Measurements from ENCODE around the gene SERPINB4. TPM values are rescaled to one million over a fixed set of nuclear protein-coding genes. Genes with fewer than 3 reads are reported as not detected.

The SERPINB4 gene
- total and polyA plus RNA-seq, 2 of the 13 experiments (the other 11 are each of a cell fraction or from before 2014, with no cell fraction given): not detected

DNA sequence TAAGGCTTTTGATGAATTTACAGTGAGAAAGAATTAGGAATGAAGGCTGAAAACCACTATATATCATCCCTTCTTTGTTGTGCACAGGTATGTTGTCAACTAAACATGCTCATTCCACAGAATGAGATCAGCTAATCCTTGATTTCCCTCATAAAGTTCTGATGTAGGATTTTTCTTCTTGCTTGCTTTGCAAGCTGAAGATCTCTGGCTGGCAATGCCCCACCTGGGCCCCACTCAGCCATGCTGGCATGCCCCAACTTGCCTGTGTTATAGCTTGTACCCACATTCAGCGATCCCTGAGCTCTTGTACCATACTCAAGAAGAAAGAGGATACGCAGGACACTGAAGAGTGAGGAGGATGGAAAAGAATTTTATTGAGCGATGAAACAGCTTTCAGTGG is 40.7 kb upstream of the SERPINB4 start:
- no TSS peak for BruUV-seq (replicated peaks)
- H3K9me3 ChIP-seq (ENCODE audit: low read length): no peaks in the 10 kb centered on the region
- POLR2A ChIA-PET: no interaction called here
- no peak overlapping the region for H3K27ac ChIP-seq (ENCODE audit: extremely low read length, insufficient read depth, low read length)
- H3K79me2 ChIP-seq (ENCODE audit: insufficient read depth, low read length): no peaks in the 10 kb centered on the region
- TF ChIP-seq, protein P1, sequence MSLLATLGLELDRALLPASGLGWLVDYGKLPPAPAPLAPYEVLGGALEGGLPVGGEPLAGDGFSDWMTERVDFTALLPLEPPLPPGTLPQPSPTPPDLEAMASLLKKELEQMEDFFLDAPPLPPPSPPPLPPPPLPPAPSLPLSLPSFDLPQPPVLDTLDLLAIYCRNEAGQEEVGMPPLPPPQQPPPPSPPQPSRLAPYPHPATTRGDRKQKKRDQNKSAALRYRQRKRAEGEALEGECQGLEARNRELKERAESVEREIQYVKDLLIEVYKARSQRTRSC (CRISPR knock-in tag; IDR thresholded peaks at IDR 0.05; ENCODE audit: low read depth): no peak
- TF ChIP-seq PRMT3 (CRISPR knock-in tag; IDR thresholded peaks at IDR 0.05; ENCODE audit: borderline replicate concordance, low read depth) (no peak), EHMT2 (IDR thresholded peaks at IDR 0.05; ENCODE audit: borderline replicate concordance, low read depth, low read length) (no peak)
- TF ChIP-seq, protein P2, sequence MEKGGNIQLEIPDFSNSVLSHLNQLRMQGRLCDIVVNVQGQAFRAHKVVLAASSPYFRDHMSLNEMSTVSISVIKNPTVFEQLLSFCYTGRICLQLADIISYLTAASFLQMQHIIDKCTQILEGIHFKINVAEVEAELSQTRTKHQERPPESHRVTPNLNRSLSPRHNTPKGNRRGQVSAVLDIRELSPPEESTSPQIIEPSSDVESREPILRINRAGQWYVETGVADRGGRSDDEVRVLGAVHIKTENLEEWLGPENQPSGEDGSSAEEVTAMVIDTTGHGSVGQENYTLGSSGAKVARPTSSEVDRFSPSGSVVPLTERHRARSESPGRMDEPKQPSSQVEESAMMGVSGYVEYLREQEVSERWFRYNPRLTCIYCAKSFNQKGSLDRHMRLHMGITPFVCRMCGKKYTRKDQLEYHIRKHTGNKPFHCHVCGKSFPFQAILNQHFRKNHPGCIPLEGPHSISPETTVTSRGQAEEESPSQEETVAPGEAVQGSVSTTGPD (CRISPR knock-in tag; IDR thresholded peaks at IDR 0.05): no peak
- TF ChIP-seq, protein P3, sequence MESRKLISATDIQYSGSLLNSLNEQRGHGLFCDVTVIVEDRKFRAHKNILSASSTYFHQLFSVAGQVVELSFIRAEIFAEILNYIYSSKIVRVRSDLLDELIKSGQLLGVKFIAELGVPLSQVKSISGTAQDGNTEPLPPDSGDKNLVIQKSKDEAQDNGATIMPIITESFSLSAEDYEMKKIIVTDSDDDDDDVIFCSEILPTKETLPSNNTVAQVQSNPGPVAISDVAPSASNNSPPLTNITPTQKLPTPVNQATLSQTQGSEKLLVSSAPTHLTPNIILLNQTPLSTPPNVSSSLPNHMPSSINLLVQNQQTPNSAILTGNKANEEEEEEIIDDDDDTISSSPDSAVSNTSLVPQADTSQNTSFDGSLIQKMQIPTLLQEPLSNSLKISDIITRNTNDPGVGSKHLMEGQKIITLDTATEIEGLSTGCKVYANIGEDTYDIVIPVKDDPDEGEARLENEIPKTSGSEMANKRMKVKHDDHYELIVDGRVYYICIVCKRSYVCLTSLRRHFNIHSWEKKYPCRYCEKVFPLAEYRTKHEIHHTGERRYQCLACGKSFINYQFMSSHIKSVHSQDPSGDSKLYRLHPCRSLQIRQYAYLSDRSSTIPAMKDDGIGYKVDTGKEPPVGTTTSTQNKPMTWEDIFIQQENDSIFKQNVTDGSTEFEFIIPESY (CRISPR knock-in tag; IDR thresholded peaks at IDR 0.05): no peak
- WGBS (ENCODE audit: low lambda C conversion rate): 89% methylated on average over 3 of the region's 3 CpGs
- no peaks in the 10 kb centered on the region for H3K27me3 ChIP-seq (ENCODE audit: control insufficient read depth in 1 of 2, insufficient read depth in 2 of 2, low read length in 2 of 2)
- H2AFZ ChIP-seq (ENCODE audit: low read length): no peak overlapping the region
- H4K20me1 ChIP-seq (ENCODE audit: insufficient read depth, low read length): no peaks in the 10 kb centered on the region
- FAIRE-seq (no peak), DNase-seq (ENCODE audit: low spot score) (no peak), ATAC-seq (no peak)
- H3K4me3 ChIP-seq (replicated peaks in 1 of 3; ENCODE audit: insufficient read depth in 1 of 3, low read depth in 2 of 3, low read length in 3 of 3): no peak overlapping the region
- no peaks in the 10 kb centered on the region for H3K36me3 ChIP-seq (replicated peaks in 1 of 2; ENCODE audit: control insufficient read depth in 1 of 2, insufficient read depth in 2 of 2, low read length in 2 of 2)
- in situ Hi-C loops (cut with HindIII; ENCODE audit: extremely low pct_ligation_motif_present, low pct_unique_long_range_greater_than_20kb) (no loop called here), intact Hi-C loops (cut with micrococcal nuclease; ENCODE audit: unreplicated experiment) (no loop called here)
- no peak overlapping the region for H3K9ac ChIP-seq (ENCODE audit: insufficient read depth, low read depth, low read length)
- CTCF ChIA-PET (ENCODE audit: low intra/inter-chr PET ratio, low total read pairs): no interaction called here
- no peak overlapping the region for H3K4me2 ChIP-seq (ENCODE audit: low read depth, low read length)
- H3K4me1 ChIP-seq (ENCODE audit: insufficient read depth, low read length): peaks cover 22% of the 10 kb centered on the region

Measured in HepG2 (cell line).